NCI-H446 (cell line): Measurements from ENCODE around the gene JADE2.
"Not testable (repeated sequence)": the region's sequence is repeated elsewhere in the genome, so short reads cannot be mapped to it uniquely, and the experiment has no call there.

Source experiments
- DNase-seq, 2 experiments: peaks; one replicate each; lab custom pipeline; 2025; lab: John Stamatoyannopoulos, UW

Gene JADE2

GRCh38 chr5:134552301-134552700, 26.8 kb downstream of the JADE2 start:
- peak in 1 of 2 experiments; percentile 15 for DNase-seq

GRCh38 chr5:134552716-134553115, 27.2 kb downstream of the JADE2 start:
- not testable (repeated sequence) for DNase-seq

- peak; percentile 54 to 84 for DNase-seq
Measured at GRCh38 chr5:134553821-134554267, 28.4 kb downstream of the JADE2 start.

GRCh38 chr5:134554319-134555222, 29.1 kb downstream of the JADE2 start:
- peak in 1 of 2 experiments; percentile 35 for DNase-seq

- no peak for DNase-seq
Measured at GRCh38 chr5:134555223-134555889, 29.9 kb downstream of the JADE2 start.

GRCh38 chr5:134555890-134556311, 30.4 kb downstream of the JADE2 start:
- peak; percentile 95 to 97 for DNase-seq

GRCh38 chr5:134556588-134556987, 31.1 kb downstream of the JADE2 start:
- not testable (repeated sequence) for DNase-seq

- no peak for DNase-seq
Measured at GRCh38 chr5:134556994-134557393, 31.5 kb downstream of the JADE2 start.

- no peak for DNase-seq
Measured at GRCh38 chr5:134559672-134560071, 34.2 kb downstream of the JADE2 start.

- no peak for DNase-seq
Measured at GRCh38 chr5:134560698-134561097, 35.2 kb downstream of the JADE2 start.

- DNase-seq: peak in 1 of 2 experiments; percentile 13
Measured at GRCh38 chr5:134561871-134562296, 36.4 kb downstream of the JADE2 start.

GRCh38 chr5:134563221-134563620, 37.8 kb downstream of the JADE2 start:
- no peak for DNase-seq

- no peak for DNase-seq
Measured at GRCh38 chr5:134563962-134564361, 38.5 kb downstream of the JADE2 start.

GRCh38 chr5:134564396-134564795, 38.9 kb downstream of the JADE2 start:
- no peak for DNase-seq

GRCh38 chr5:134565791-134566740, 40.6 kb downstream of the JADE2 start:
- no peak for DNase-seq

- DNase-seq: no peak
Measured at GRCh38 chr5:134566741-134567221, 41.3 kb downstream of the JADE2 start.

- DNase-seq: no peak
Measured at GRCh38 chr5:134567641-134568336, 42.3 kb downstream of the JADE2 start.

- DNase-seq: no peak
Measured at GRCh38 chr5:134568337-134568700, 42.8 kb downstream of the JADE2 start.

GRCh38 chr5:134568761-134569695, 43.6 kb downstream of the JADE2 start:
- DNase-seq: no peak
